ENCODE measurements around the gene KIF17. TPM values are rescaled to one million over a fixed set of nuclear protein-coding genes. Genes with fewer than 3 reads are reported as not detected.
A peak's percentile ranks its signal among the peaks of the same experiment; 100 is the strongest.

The KIF17 gene
- total RNA-seq, 1 donor from 2014 or later, result 3.7 TPM

GRCh38 chr1:20634594-20635084 lies 83.2 kb downstream of the KIF17 start:
- Histone ChIP-seq H3K36me3 (ENCODE audit: control insufficient read depth in 3 of 3, insufficient read depth in 3 of 3, low read length in 3 of 3) (peaks cover 26 to 29% (median 28%) of the 10 kb centered on the region in 3 donors), H3K4me1 (ENCODE audit: control insufficient read depth in 3 of 3, insufficient read depth in 3 of 3, low read length in 3 of 3) (peaks cover 11 to 19% (median 13%) of the 10 kb centered on the region in 3 donors), H3K27me3 (ENCODE audit: control insufficient read depth in 3 of 3, insufficient read depth in 3 of 3, low read length in 3 of 3) (no peaks in the 10 kb centered on the region), H3K9me3 (ENCODE audit: control insufficient read depth in 3 of 3, low read length in 3 of 3) (no peaks in the 10 kb centered on the region), H3K4me3 (ENCODE audit: low read length in 3 of 3) (peak overlapping the region; percentile 79 to 97 (median 82)), H3K9ac (ENCODE audit: low read depth in 1 of 3, low read length in 3 of 3) (peak overlapping the region; percentile 89 to 97 (median 94)), H3K27ac (ENCODE audit: low read depth, low read length) (peak overlapping the region; percentile 90)

- H3K9ac ChIP-seq (ENCODE audit: low read depth in 1 of 3, low read length in 3 of 3), result peak overlapping the region; percentile 89 to 97 (median 94)
- H3K9me3 ChIP-seq (ENCODE audit: control insufficient read depth in 3 of 3, low read length in 3 of 3), result no peaks in the 10 kb centered on the region
- no peaks in the 10 kb centered on the region for H3K27me3 ChIP-seq (ENCODE audit: control insufficient read depth in 3 of 3, insufficient read depth in 3 of 3, low read length in 3 of 3)
- H3K36me3 ChIP-seq (ENCODE audit: control insufficient read depth in 3 of 3, insufficient read depth in 3 of 3, low read length in 3 of 3), result peaks cover 21 to 24% (median 23%) of the 10 kb centered on the region in 3 donors
- peak overlapping the region; percentile 79 to 97 (median 82) for H3K4me3 ChIP-seq (ENCODE audit: low read length in 3 of 3)
- peak overlapping the region; percentile 90 for H3K27ac ChIP-seq (ENCODE audit: low read depth, low read length)
- peaks cover 8 to 16% (median 13%) of the 10 kb centered on the region in 3 donors for H3K4me1 ChIP-seq (ENCODE audit: control insufficient read depth in 3 of 3, insufficient read depth in 3 of 3, low read length in 3 of 3)
These were observed 83.7 kb downstream of the KIF17 start for GRCh38 chr1:20634065-20634593.

GRCh38 chr1:20633190-20634064 lies 84.4 kb downstream of the KIF17 start, which contains the start of gene PINK1:
Gene PINK1, plus strand, starts transcription at chr1:20633458. Its CDS starts 91 bp downstream, at chr1:20633549.
- H3K9ac ChIP-seq (ENCODE audit: low read depth in 1 of 3, low read length in 3 of 3), result peak within 1 kb of the TSS; percentile 89 to 97 (median 94)
- H3K4me1 ChIP-seq (ENCODE audit: control insufficient read depth in 3 of 3, insufficient read depth in 3 of 3, low read length in 3 of 3), result peaks cover 8 to 16% (median 13%) of the 10 kb centered on the region in 3 donors
- no peaks in the 10 kb centered on the region for H3K27me3 ChIP-seq (ENCODE audit: control insufficient read depth in 3 of 3, insufficient read depth in 3 of 3, low read length in 3 of 3)
- peaks cover 15 to 18% (median 16%) of the 10 kb centered on the region in 3 donors for H3K36me3 ChIP-seq (ENCODE audit: control insufficient read depth in 3 of 3, insufficient read depth in 3 of 3, low read length in 3 of 3)
- peak within 1 kb of the TSS; percentile 90 for H3K27ac ChIP-seq (ENCODE audit: low read depth, low read length)
- H3K9me3 ChIP-seq (ENCODE audit: control insufficient read depth in 3 of 3, low read length in 3 of 3), result no peaks in the 10 kb centered on the region
- peak within 1 kb of the TSS; percentile 79 to 97 (median 82) for H3K4me3 ChIP-seq (ENCODE audit: low read length in 3 of 3)

- H3K4me3 ChIP-seq (ENCODE audit: low read length in 3 of 3), result no peak overlapping the region
- H3K9me3 ChIP-seq (ENCODE audit: control insufficient read depth in 3 of 3, low read length in 3 of 3), result no peaks in the 10 kb centered on the region
- H3K4me1 ChIP-seq (ENCODE audit: control insufficient read depth in 3 of 3, insufficient read depth in 3 of 3, low read length in 3 of 3), result peaks cover 8 to 16% (median 13%) of the 10 kb centered on the region in 3 donors
- H3K27ac ChIP-seq (ENCODE audit: low read depth, low read length), result no peak overlapping the region
- no peaks in the 10 kb centered on the region for H3K27me3 ChIP-seq (ENCODE audit: control insufficient read depth in 3 of 3, insufficient read depth in 3 of 3, low read length in 3 of 3)
- peaks cover 6 to 8% (median 7%) of the 10 kb centered on the region in 3 donors for H3K36me3 ChIP-seq (ENCODE audit: control insufficient read depth in 3 of 3, insufficient read depth in 3 of 3, low read length in 3 of 3)
- H3K9ac ChIP-seq (ENCODE audit: low read depth in 1 of 3, low read length in 3 of 3), result no peak overlapping the region
These were observed 85.4 kb downstream of the KIF17 start for GRCh38 chr1:20632386-20632785.

- no peak overlapping the region for H3K4me3 ChIP-seq (ENCODE audit: low read length in 3 of 3)
- peaks cover 0 to 2% (median 0%) of the 10 kb centered on the region in 3 donors for H3K27me3 ChIP-seq (ENCODE audit: control insufficient read depth in 3 of 3, insufficient read depth in 3 of 3, low read length in 3 of 3)
- H3K27ac ChIP-seq (ENCODE audit: low read depth, low read length), result no peak overlapping the region
- no peak overlapping the region for H3K9ac ChIP-seq (ENCODE audit: low read depth in 1 of 3, low read length in 3 of 3)
- H3K9me3 ChIP-seq (ENCODE audit: control insufficient read depth in 3 of 3, low read length in 3 of 3), result no peaks in the 10 kb centered on the region
- peaks cover 8 to 11% (median 10%) of the 10 kb centered on the region in 3 donors for H3K4me1 ChIP-seq (ENCODE audit: control insufficient read depth in 3 of 3, insufficient read depth in 3 of 3, low read length in 3 of 3)
- H3K36me3 ChIP-seq (ENCODE audit: control insufficient read depth in 3 of 3, insufficient read depth in 3 of 3, low read length in 3 of 3), result no peaks in the 10 kb centered on the region
These were observed 87.1 kb downstream of the KIF17 start for GRCh38 chr1:20630729-20631128.

GRCh38 chr1:20626524-20626923 lies 91.3 kb downstream of the KIF17 start:
- Histone ChIP-seq H3K9ac (ENCODE audit: low read depth in 1 of 3, low read length in 3 of 3) (no peak overlapping the region), H3K4me1 (ENCODE audit: control insufficient read depth in 3 of 3, insufficient read depth in 3 of 3, low read length in 3 of 3) (no peaks in the 10 kb centered on the region), H3K4me3 (ENCODE audit: low read length in 3 of 3) (no peak overlapping the region), H3K36me3 (ENCODE audit: control insufficient read depth in 3 of 3, insufficient read depth in 3 of 3, low read length in 3 of 3) (no peaks in the 10 kb centered on the region), H3K27ac (ENCODE audit: low read depth, low read length) (no peak overlapping the region), H3K9me3 (ENCODE audit: control insufficient read depth in 3 of 3, low read length in 3 of 3) (no peaks in the 10 kb centered on the region), H3K27me3 (ENCODE audit: control insufficient read depth in 3 of 3, insufficient read depth in 3 of 3, low read length in 3 of 3) (peaks cover 0 to 2% (median 0%) of the 10 kb centered on the region in 3 donors)

- Histone ChIP-seq H3K4me3 (ENCODE audit: low read length in 3 of 3) (no peak overlapping the region), H3K27me3 (ENCODE audit: control insufficient read depth in 3 of 3, insufficient read depth in 3 of 3, low read length in 3 of 3) (peaks cover 0 to 2% (median 0%) of the 10 kb centered on the region in 3 donors), H3K9ac (ENCODE audit: low read depth in 1 of 3, low read length in 3 of 3) (no peak overlapping the region), H3K36me3 (ENCODE audit: control insufficient read depth in 3 of 3, insufficient read depth in 3 of 3, low read length in 3 of 3) (no peaks in the 10 kb centered on the region), H3K9me3 (ENCODE audit: control insufficient read depth in 3 of 3, low read length in 3 of 3) (no peaks in the 10 kb centered on the region), H3K27ac (ENCODE audit: low read depth, low read length) (no peak overlapping the region), H3K4me1 (ENCODE audit: control insufficient read depth in 3 of 3, insufficient read depth in 3 of 3, low read length in 3 of 3) (no peaks in the 10 kb centered on the region)
These were observed 91.7 kb downstream of the KIF17 start for GRCh38 chr1:20626098-20626427.

GRCh38 chr1:20625176-20626097 lies 92.4 kb downstream of the KIF17 start:
- H3K4me3 ChIP-seq (ENCODE audit: low read length in 3 of 3), result no peak overlapping the region
- H3K9ac ChIP-seq (ENCODE audit: low read depth in 1 of 3, low read length in 3 of 3), result no peak overlapping the region
- H3K9me3 ChIP-seq (ENCODE audit: control insufficient read depth in 3 of 3, low read length in 3 of 3), result no peaks in the 10 kb centered on the region
- H3K27ac ChIP-seq (ENCODE audit: low read depth, low read length), result no peak overlapping the region
- peaks cover 0 to 2% (median 0%) of the 10 kb centered on the region in 3 donors for H3K27me3 ChIP-seq (ENCODE audit: control insufficient read depth in 3 of 3, insufficient read depth in 3 of 3, low read length in 3 of 3)
- no peaks in the 10 kb centered on the region for H3K36me3 ChIP-seq (ENCODE audit: control insufficient read depth in 3 of 3, insufficient read depth in 3 of 3, low read length in 3 of 3)
- H3K4me1 ChIP-seq (ENCODE audit: control insufficient read depth in 3 of 3, insufficient read depth in 3 of 3, low read length in 3 of 3), result no peaks in the 10 kb centered on the region

GRCh38 chr1:20624709-20625108 lies 93.1 kb downstream of the KIF17 start:
- H3K4me1 ChIP-seq (ENCODE audit: control insufficient read depth in 3 of 3, insufficient read depth in 3 of 3, low read length in 3 of 3), result no peaks in the 10 kb centered on the region
- H3K9me3 ChIP-seq (ENCODE audit: control insufficient read depth in 3 of 3, low read length in 3 of 3), result no peaks in the 10 kb centered on the region
- H3K27me3 ChIP-seq (ENCODE audit: control insufficient read depth in 3 of 3, insufficient read depth in 3 of 3, low read length in 3 of 3), result peaks cover 0 to 2% (median 0%) of the 10 kb centered on the region in 3 donors

More at GRCh38 chr1:20624709-20625108, 93.1 kb downstream of the KIF17 start:
- no peak overlapping the region for H3K27ac ChIP-seq (ENCODE audit: low read depth, low read length)
- no peak overlapping the region for H3K9ac ChIP-seq (ENCODE audit: low read depth in 1 of 3, low read length in 3 of 3)
- H3K4me3 ChIP-seq (ENCODE audit: low read length in 3 of 3), result no peak overlapping the region
- no peaks in the 10 kb centered on the region for H3K36me3 ChIP-seq (ENCODE audit: control insufficient read depth in 3 of 3, insufficient read depth in 3 of 3, low read length in 3 of 3)
